RWPE1 (cell line): Measurements from ENCODE around the gene ATP6AP2.
A peak's percentile ranks its signal among the peaks of the same experiment; 100 is the strongest.

Experiments used
- CTCF ChIA-PET: fragments of 350-600 bp; sonication (Branson Sonifier 250); formaldehyde crosslinking; extraction: SDS; loops from one replicate; lab custom pipeline; 2021; lab: Yijun Ruan, JAX
- POLR2A ChIA-PET: fragments of 400-600 bp; formaldehyde crosslinking; extraction: SDS; loops from one replicate; lab custom pipeline; 2020; ENCODE audit warnings: antibody characterized with exemption; ENCODE audit not compliant: low non-redundant PET; lab: Yijun Ruan, JAX
- DNase-seq: peaks from one replicate; pipeline ENCODE4 v3.0.0; 2012; ENCODE audit warnings: low spot score
- H3K27ac ChIP-seq: fragments of 450-650 bp; 2 replicates; pipeline ENCODE4 v1.5.1; 2017
- CTCF ChIP-seq: fragments of 450-650 bp; conservative IDR thresholded peaks from 2 replicates; pipeline ENCODE4 v1.5.1; 2017; ENCODE audit warnings: low read depth, mild to moderate bottlenecking

Gene ATP6AP2

GRCh38 chrX:40644821-40645358, 64.1 kb downstream of the ATP6AP2 start:
- ChIA-PET CTCF (no interaction called here), POLR2A (interaction anchor here (0.6 kb wide), 1 partner anchor 47 kb away, joined by 4 read pairs; no protein-coding TSS in a partner anchor)
- DNase-seq = peak; percentile 26
- TF ChIP-seq CTCF = no peak
- H3K27ac ChIP-seq = peak overlapping the region; percentile 81

GRCh38 chrX:40646489-40647306, 65.9 kb downstream of the ATP6AP2 start:
- peak overlapping the region; percentile 81 for H3K27ac ChIP-seq
- POLR2A ChIA-PET = no interaction called here
- peak; percentile 4 for DNase-seq

GRCh38 chrX:40647307-40648197, 66.8 kb downstream of the ATP6AP2 start, which contains the start of gene CXorf38:
CXorf38 (minus strand) TSS chrX:40647561; CDS start chrX:40647520, 41 bp downstream.
- TF ChIP-seq CTCF = no peak
- peak within 1 kb of the TSS; percentile 81 for H3K27ac ChIP-seq
- CTCF ChIA-PET = interaction anchor here (0.6 to 0.7 kb wide), 2 partner anchors 25 kb away, joined by 3 to 9 read pairs; no protein-coding TSS in a partner anchor
- peak; percentile 84 for DNase-seq
- POLR2A ChIA-PET = no interaction called here

More at GRCh38 chrX:40646489-40647306, 65.9 kb downstream of the ATP6AP2 start:
- TF ChIP-seq CTCF = no peak
- CTCF ChIA-PET = no interaction called here

- peak; percentile 51 for TF ChIP-seq CTCF
- ChIA-PET POLR2A (no interaction called here), CTCF (interaction anchor here (0.6 to 1.5 kb wide), 10 partner anchors 12 to 275 kb away, joined by 3 to 6 read pairs (median 3); no protein-coding TSS in a partner anchor)
- peak; percentile 6 for DNase-seq
- H3K27ac ChIP-seq = no peak overlapping the region
Observed at GRCh38 chrX:40651620-40652223, 71.0 kb downstream of the ATP6AP2 start.

- no peak for TF ChIP-seq CTCF
- POLR2A ChIA-PET = no interaction called here
- H3K27ac ChIP-seq = no peak overlapping the region
Observed at GRCh38 chrX:40652664-40653063, 71.9 kb downstream of the ATP6AP2 start.

GRCh38 chrX:40653535-40653934, 72.8 kb downstream of the ATP6AP2 start:
- ChIA-PET CTCF (no interaction called here), POLR2A (no interaction called here)
- no peak overlapping the region for H3K27ac ChIP-seq
- no peak for DNase-seq
- no peak for TF ChIP-seq CTCF

More at GRCh38 chrX:40652664-40653063, 71.9 kb downstream of the ATP6AP2 start:
- CTCF ChIA-PET = no interaction called here
- DNase-seq = no peak
